Neuronal stem cell (in vitro differentiated cells): ENCODE results near the gene CALCB.

Experiments
- DNase-seq: peaks from one replicate; pipeline ENCODE4 v3.0.0-alpha.2; 2013; ENCODE audit warnings: low spot score
- H2AFZ ChIP-seq: one replicate; pipeline ENCODE4 v1.6.1; 2013; ENCODE audit warnings: mild to moderate bottlenecking, low read length, inconsistent platforms
- H2AK5ac ChIP-seq: 2 replicates; pipeline ENCODE4 v1.6.1; 2013; ENCODE audit warnings: low read depth, mild to moderate bottlenecking, inconsistent platforms, low read length, moderate library complexity, mixed read lengths
- H2BK120ac ChIP-seq: 2 replicates; pipeline ENCODE4 v1.6.1; 2013; ENCODE audit warnings: low read depth, mild to moderate bottlenecking, inconsistent platforms, low read length, moderate library complexity, mixed read lengths
- H2BK12ac ChIP-seq: one replicate; pipeline ENCODE4 v1.6.1; 2013; ENCODE audit warnings: low read length, inconsistent platforms
- H2BK15ac ChIP-seq: 2 replicates; pipeline ENCODE4 v1.6.1; 2013; ENCODE audit warnings: mild to moderate bottlenecking, low read length, inconsistent platforms, mixed read lengths
- H2BK5ac ChIP-seq: one replicate; pipeline ENCODE4 v1.6.1; 2013; ENCODE audit warnings: inconsistent platforms, mild to moderate bottlenecking, low read length, moderate library complexity
- H3K14ac ChIP-seq: one replicate; pipeline ENCODE4 v1.6.1; 2013; ENCODE audit warnings: low read length, inconsistent platforms
- H3K18ac ChIP-seq: 2 replicates; pipeline ENCODE4 v1.6.1; 2013; ENCODE audit warnings: low read length, inconsistent platforms
- H3K23ac ChIP-seq: 2 replicates; pipeline ENCODE4 v1.6.1; 2013; ENCODE audit warnings: low read depth, mild to moderate bottlenecking, mixed read lengths, low read length, inconsistent platforms; ENCODE audit not compliant: poor library complexity
- H3K27ac ChIP-seq: replicated peaks from 3 replicates; pipeline ENCODE4 v1.5.1; 2013; ENCODE audit warnings: low read length, inconsistent platforms
- H3K27me3 ChIP-seq, 3 experiments: 2 replicates each; pipeline ENCODE4 v1.6.1; 2013; ENCODE audit warnings: low read length in 3 of 3, mild to moderate bottlenecking in 2 of 3, inconsistent platforms in 1 of 3, low read depth in 1 of 3, mixed read lengths in 1 of 3, moderate library complexity in 1 of 3; ENCODE audit not compliant: control insufficient read depth in 3 of 3, insufficient read depth in 3 of 3
- H3K36me3 ChIP-seq, 2 donors: replicated peaks in 1 of 2; 2 replicates each; pipeline ENCODE4 v1.6.1; 2013; ENCODE audit warnings: low read length in 2 of 2; ENCODE audit not compliant: control insufficient read depth in 2 of 2, insufficient read depth in 2 of 2
- H3K4ac ChIP-seq: 2 replicates; pipeline ENCODE4 v1.6.1; 2013; ENCODE audit warnings: inconsistent platforms, mild to moderate bottlenecking, low read length, moderate library complexity
- H3K4me1 ChIP-seq, 2 donors: 1 replicate in 1 of 2; 2 replicates in 1 of 2; pipeline ENCODE4 v1.6.1; 2013; ENCODE audit warnings: low read length in 2 of 2, low read depth in 1 of 2; ENCODE audit not compliant: control insufficient read depth in 2 of 2, insufficient read depth in 1 of 2
- H3K4me2 ChIP-seq: one replicate; pipeline ENCODE4 v1.6.1; 2013; ENCODE audit warnings: mild to moderate bottlenecking, low read length, inconsistent platforms; ENCODE audit not compliant: insufficient read depth, poor library complexity, severe bottlenecking
- H3K4me3 ChIP-seq, 2 donors: 2 replicates each; pipeline ENCODE4 v1.5.1; 2013; ENCODE audit warnings: low read length in 2 of 2, mild to moderate bottlenecking in 2 of 2, inconsistent platforms in 1 of 2, moderate library complexity in 1 of 2
- H3K79me1 ChIP-seq: one replicate; pipeline ENCODE4 v1.6.1; 2013; ENCODE audit warnings: low read depth, mild to moderate bottlenecking, inconsistent platforms, low read length, moderate library complexity
- H3K9ac ChIP-seq: one replicate; pipeline ENCODE4 v1.6.1; 2013; ENCODE audit warnings: mild to moderate bottlenecking, low read depth, low read length, inconsistent platforms; ENCODE audit not compliant: poor library complexity
- H3K9me3 ChIP-seq, 2 donors: replicated peaks in 1 of 2; 2 replicates each; pipeline versions ENCODE3 to v1.6.1; 2013; ENCODE audit warnings: low read length in 2 of 2, mild to moderate bottlenecking in 2 of 2, inconsistent platforms in 1 of 2, low read depth in 1 of 2, mixed read lengths in 1 of 2, moderate library complexity in 1 of 2; ENCODE audit not compliant: control insufficient read depth in 2 of 2, insufficient read depth in 1 of 2
- H4K8ac ChIP-seq: one replicate; pipeline ENCODE4 v1.6.1; 2013; ENCODE audit warnings: low read depth, mild to moderate bottlenecking, inconsistent platforms, low read length, moderate library complexity
- H4K91ac ChIP-seq: one replicate; pipeline ENCODE4 v1.6.1; 2013; ENCODE audit warnings: low read length, low read depth, mild to moderate bottlenecking, inconsistent platforms; ENCODE audit not compliant: poor library complexity
- WGBS, 2 donors: extraction: QIAGEN DNeasy Blood & Tissue Kit; methylation state at CpG; one replicate each; pipeline ENCODE4 v1.1.7; 2013; ENCODE audit warnings: missing lambda C conversion rate in 2 of 2, mixed read lengths in 1 of 2; ENCODE audit not compliant: insufficient read length in 2 of 2, insufficient replicate concordance in 1 of 2; ENCODE audit errors: extremely low coverage in 2 of 2; 5-methylcytosine and 5-hydroxymethylcytosine counted together

The CALCB gene

GRCh38 chr11:15118431-15118830 is 45.0 kb downstream of the CALCB start:
- H3K36me3 ChIP-seq = no peaks in the 10 kb centered on the region
- no peak overlapping the region for H2BK15ac ChIP-seq
- no peak overlapping the region for H4K8ac ChIP-seq
- H3K14ac ChIP-seq = no peak overlapping the region
- no peaks in the 10 kb centered on the region for H3K9me3 ChIP-seq
- no peaks in the 10 kb centered on the region for H3K79me1 ChIP-seq
- no peak overlapping the region for H2BK120ac ChIP-seq
- H3K4ac ChIP-seq = no peak overlapping the region
- H2BK5ac ChIP-seq = no peak overlapping the region
- H3K23ac ChIP-seq = no peak overlapping the region
- no peak overlapping the region for H3K4me2 ChIP-seq
- no peak overlapping the region for H2BK12ac ChIP-seq
- no peak overlapping the region for H3K4me3 ChIP-seq
- H3K18ac ChIP-seq = no peak overlapping the region
- H2AK5ac ChIP-seq = no peak overlapping the region
- H3K27ac ChIP-seq = no peak overlapping the region
- H4K91ac ChIP-seq = no peak overlapping the region
- H3K27me3 ChIP-seq = peaks cover 0 to 24% (median 11%) of the 10 kb centered on the region in 3 experiments
- H3K9ac ChIP-seq = no peak overlapping the region
- peaks cover 0 to 7% of the 10 kb centered on the region in 2 donors for H3K4me1 ChIP-seq
- no peak for DNase-seq
- no peak overlapping the region for H2AFZ ChIP-seq

- H3K4me2 ChIP-seq = no peak overlapping the region
- peak overlapping the region; percentile 52 for H3K23ac ChIP-seq
- H3K14ac ChIP-seq = peak overlapping the region; percentile 79
- no peak overlapping the region for H3K4ac ChIP-seq
- no peak overlapping the region for H2BK12ac ChIP-seq
- H4K8ac ChIP-seq = no peak overlapping the region
- H2BK5ac ChIP-seq = no peak overlapping the region
- no peaks in the 10 kb centered on the region for H3K79me1 ChIP-seq
- H2BK15ac ChIP-seq = peak overlapping the region; percentile 23
- peak overlapping the region; percentile 77 for H3K18ac ChIP-seq
- no CpG with 5 or more reads among the region's 4 CpGs for WGBS, 2 donors
- H3K4me3 ChIP-seq = no peak overlapping the region
- H4K91ac ChIP-seq = no peak overlapping the region
- DNase-seq = no peak
- H3K36me3 ChIP-seq = no peaks in the 10 kb centered on the region
- no peak overlapping the region for H3K9ac ChIP-seq
- H3K27ac ChIP-seq = no peak overlapping the region
- no peaks in the 10 kb centered on the region for H3K9me3 ChIP-seq
- peak overlapping the region; percentile 49 for H2BK120ac ChIP-seq
- H3K27me3 ChIP-seq = peaks cover 0 to 17% (median 9%) of the 10 kb centered on the region in 3 experiments
- peaks cover 0 to 10% of the 10 kb centered on the region in 2 donors for H3K4me1 ChIP-seq
- peak overlapping the region; percentile 25 for H2AK5ac ChIP-seq
- H2AFZ ChIP-seq = no peak overlapping the region
Observed at GRCh38 chr11:15119352-15119751, 46.0 kb downstream of the CALCB start.

GRCh38 chr11:15119826-15120225 is 46.4 kb downstream of the CALCB start:
- Histone ChIP-seq H3K4me2 (no peak overlapping the region), H3K9ac (no peak overlapping the region), H4K8ac (no peak overlapping the region), H3K4me3 (no peak overlapping the region), H3K9me3 (no peaks in the 10 kb centered on the region), H2BK5ac (no peak overlapping the region), H3K4me1 (peaks cover 0 to 11% of the 10 kb centered on the region in 2 donors), H2AK5ac (no peak overlapping the region), H2BK12ac (no peak overlapping the region), H3K27ac (no peak overlapping the region), H3K4ac (no peak overlapping the region), H3K14ac (no peak overlapping the region), H2AFZ (no peak overlapping the region), H3K23ac (no peak overlapping the region), H2BK120ac (no peak overlapping the region), H3K18ac (no peak overlapping the region), H3K36me3 (no peaks in the 10 kb centered on the region), H2BK15ac (no peak overlapping the region), H4K91ac (no peak overlapping the region), H3K27me3 (peaks cover 0 to 14% (median 6%) of the 10 kb centered on the region in 3 experiments), H3K79me1 (no peaks in the 10 kb centered on the region)
- no peak for DNase-seq
- WGBS, 2 donors = no CpG with 5 or more reads among the region's 1 CpG

DNA sequence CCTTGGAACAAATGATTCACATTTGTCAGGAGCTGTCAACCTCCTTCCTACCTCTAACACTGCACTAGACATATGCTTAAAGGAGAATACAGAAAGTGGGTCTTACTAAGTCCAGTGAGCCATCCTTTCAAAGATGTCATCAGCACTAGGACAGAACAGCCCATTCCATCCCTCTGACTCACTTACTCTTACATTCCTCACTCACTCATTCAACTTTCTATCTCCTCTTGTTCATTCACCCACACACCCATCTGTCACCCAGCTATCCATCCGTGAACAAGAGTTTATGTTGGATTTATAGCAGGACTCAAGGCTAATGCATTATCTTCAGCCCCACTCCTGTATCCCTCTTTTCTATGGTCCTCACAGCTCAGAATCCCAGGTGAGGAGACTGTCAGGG is 50.5 kb downstream of the CALCB start:
- H3K36me3 ChIP-seq = no peaks in the 10 kb centered on the region
- no peak overlapping the region for H3K4me2 ChIP-seq
- H3K4me1 ChIP-seq = peaks cover 0 to 15% of the 10 kb centered on the region in 2 donors
- H2BK12ac ChIP-seq = no peak overlapping the region
- H3K14ac ChIP-seq = no peak overlapping the region
- H3K27me3 ChIP-seq = no peaks in the 10 kb centered on the region
- H3K79me1 ChIP-seq = no peaks in the 10 kb centered on the region
- H2BK15ac ChIP-seq = no peak overlapping the region
- H3K23ac ChIP-seq = no peak overlapping the region
- no peak overlapping the region for H2BK120ac ChIP-seq
- H3K9me3 ChIP-seq = no peaks in the 10 kb centered on the region
- DNase-seq = no peak
- no peak overlapping the region for H3K4ac ChIP-seq
- H3K9ac ChIP-seq = no peak overlapping the region
- WGBS, 2 donors = no CpG with 5 or more reads among the region's 1 CpG
- H4K91ac ChIP-seq = no peak overlapping the region
- no peak overlapping the region for H2AFZ ChIP-seq
- H3K18ac ChIP-seq = no peak overlapping the region
- no peak overlapping the region for H4K8ac ChIP-seq
- no peak overlapping the region for H2BK5ac ChIP-seq
- no peak overlapping the region for H3K4me3 ChIP-seq
- no peak overlapping the region for H2AK5ac ChIP-seq
- H3K27ac ChIP-seq = no peak overlapping the region
